GM12878 (cell line): ENCODE results near the gene CROT. TPM values are rescaled to one million over a fixed set of nuclear protein-coding genes. Genes with fewer than 3 reads are reported as not detected.
A peak's percentile ranks its signal among the peaks of the same experiment; 100 is the strongest.

Source experiments
- ATAC-seq: fragments of 200-7000 bp; cut with Tn5 transposase; 3 replicates; pipeline ENCODE4 v1.9.1; 2020; ENCODE audit warnings: mild to moderate bottlenecking, moderate library complexity
- BruUV-seq: library from RNA; stranded (reverse); fragments of 400-500 nt; replicated peaks from 2 replicates; lab custom pipeline; 2021; lab: Mats Ljungman, UMichigan
- CTCF ChIA-PET: fragments of 300-600 bp; sonication (Branson Sonifier 250); formaldehyde crosslinking; extraction: SDS; loops from one replicate; lab custom pipeline; 2021; ENCODE audit warnings: inconsistent platforms; lab: Yijun Ruan, JAX
- POLR2A ChIA-PET: fragments of 350-600 bp; formaldehyde crosslinking; extraction: SDS; loops from one replicate; lab custom pipeline; 2021; ENCODE audit warnings: inconsistent platforms; lab: Charles Lee
- RAD21 ChIA-PET: fragments of 300-600 bp; sonication (Branson Sonifier 250); formaldehyde crosslinking; loops from one replicate; lab custom pipeline; 2023; ENCODE audit warnings: antibody characterized with exemption; ENCODE audit not compliant: unreplicated experiment; lab: Charles Lee
- SMC1A ChIA-PET: fragments of 300-600 bp; sonication (Branson Sonifier 250); formaldehyde crosslinking; loops from one replicate; lab custom pipeline; 2023; ENCODE audit not compliant: unreplicated experiment, uncharacterized antibody; lab: Charles Lee
- DNase-seq: peaks from one replicate; pipeline ENCODE4 v3.0.0-alpha.2; 2011; ENCODE audit warnings: low read depth, low spot score
- FAIRE-seq: peaks from 3 replicates; lab custom pipeline; 2011; peaks lifted over from hg19 to GRCh38; lab: Jason Lieb, UNC
- H2AFZ ChIP-seq: 2 replicates; pipeline ENCODE4 v1.6.0; 2011; ENCODE audit warnings: low read depth, low read length, control low read depth; ENCODE audit not compliant: control insufficient read depth
- H3K27ac ChIP-seq: 2 replicates; pipeline ENCODE4 v1.5.1; 2011; ENCODE audit warnings: control low read depth; ENCODE audit not compliant: control insufficient read depth, insufficient read depth
- H3K27me3 ChIP-seq, 2 experiments: replicated peaks in 1 of 2; 2 replicates each; pipeline versions ENCODE4 v1.6.0 to v1.6.1; 2011; ENCODE audit warnings: low read length in 1 of 2; ENCODE audit not compliant: control insufficient read depth in 2 of 2, insufficient read depth in 2 of 2
- H3K36me3 ChIP-seq, 2 experiments: 2 replicates each; pipeline ENCODE4 v1.5.1; 2011; ENCODE audit warnings: low read length in 1 of 2; ENCODE audit not compliant: control insufficient read depth in 2 of 2, insufficient read depth in 2 of 2
- H3K4me1 ChIP-seq: 2 replicates; pipeline ENCODE4 v1.6.1; 2011; ENCODE audit warnings: mild to moderate bottlenecking, low read length, moderate library complexity, mixed read lengths; ENCODE audit not compliant: control insufficient read depth, insufficient read depth
- H3K4me2 ChIP-seq: 2 replicates; pipeline ENCODE4 v1.6.0; 2011; ENCODE audit warnings: control low read depth; ENCODE audit not compliant: control insufficient read depth, insufficient read depth
- H3K4me3 ChIP-seq: fragments of 200-600 bp; sonication (generic); 2 replicates; pipeline ENCODE4 v1.5.1; 2016
- H3K79me2 ChIP-seq: 2 replicates; pipeline ENCODE4 v1.6.0; 2011; ENCODE audit warnings: low read length; ENCODE audit not compliant: control insufficient read depth, insufficient read depth
- H3K9ac ChIP-seq: 2 replicates; pipeline ENCODE4 v1.8.0; 2011; ENCODE audit warnings: low read length, control low read depth, mixed read lengths; ENCODE audit not compliant: control insufficient read depth, insufficient read depth
- H3K9me3 ChIP-seq: replicated peaks from 3 replicates; pipeline ENCODE4 v1.5.1; 2011; ENCODE audit warnings: mild to moderate bottlenecking, low read length; ENCODE audit not compliant: control insufficient read depth, insufficient read depth
- H4K20me1 ChIP-seq: 2 replicates; pipeline ENCODE4 v1.6.0; 2011; ENCODE audit not compliant: control insufficient read depth, insufficient read depth
- CREB1 ChIP-seq: IDR thresholded peaks from 2 replicates; pipeline ENCODE4 v1.6.1; 2012; ENCODE audit warnings: low read depth, mild to moderate bottlenecking, inconsistent platforms
- YY1 ChIP-seq: IDR thresholded peaks from 2 replicates; pipeline ENCODE4 v1.6.1; 2011; ENCODE audit warnings: low read depth, mild to moderate bottlenecking, low read length
- WGBS: methylation state at CpG from one replicate; pipeline ENCODE4 v1.1.6; 2016; ENCODE audit warnings: low lambda C conversion rate; ENCODE audit not compliant: insufficient replicate concordance, insufficient coverage; ENCODE audit errors: missing lambda C conversion rate; 5-methylcytosine and 5-hydroxymethylcytosine counted together
- in situ Hi-C: fragments of 300-500 bp; cut with MboI; formaldehyde crosslinking; loops from 9 replicates; pipeline ENCODE4 v1.14.3; 2018; ENCODE audit warnings: mixed read lengths
- intact Hi-C: fragments of 100-400 bp; cut with micrococcal nuclease; formaldehyde crosslinking; loops from one replicate; pipeline ENCODE4 v1.14.2; 2022; ENCODE audit not compliant: unreplicated experiment
- polyA plus RNA-seq, 11 experiments: library from polyadenylated mRNA; depleted of rRNA in 4 of 11; unstranded in 6 of 11; stranded (reverse) in 5 of 11; fragments of >200 nt; fragmentation: Nextera tagmentation in 4 of 11; fragmentation: Illumina TruSeq in 1 of 11; extraction: Ambion mirVana in 4 of 11; extraction: Trizol in 1 of 11; gene quantifications; 1 replicate in 1 of 11; 2 replicates in 10 of 11; pipeline versions ENCODE4 v1.2.1 to v1.2.3, GENCODE V29; 2011 to 2016; ENCODE audit warnings: inconsistent platforms in 2 of 11, missing spikeins in 2 of 11, low read depth in 1 of 11
- total RNA-seq, 4 experiments: library from RNA; depleted of rRNA in 3 of 4; stranded (reverse); fragments of >200 nt in 3 of 4; fragmentation: Illumina TruSeq in 1 of 4; extraction: Trizol in 1 of 4; gene quantifications; 2 replicates each; pipeline versions ENCODE4 v1.2.1 to v1.2.3, GENCODE V29; 2013 to 2021
- TF ChIP-seq, protein P1 (sequence below): fragments of 450-650 bp; IDR thresholded peaks from 2 replicates; pipeline ENCODE4 v1.6.1; 2017; ENCODE audit warnings: mild to moderate bottlenecking, low read depth, inconsistent platforms; ENCODE audit not compliant: poor library complexity, severe bottlenecking

CROT gene
- total and polyA plus RNA-seq, 10 of the 15 experiments (the other 5 are each of a cell fraction or from before 2014, with no cell fraction given) = 5.5 to 15.9 (median 12.1) TPM

DNA sequence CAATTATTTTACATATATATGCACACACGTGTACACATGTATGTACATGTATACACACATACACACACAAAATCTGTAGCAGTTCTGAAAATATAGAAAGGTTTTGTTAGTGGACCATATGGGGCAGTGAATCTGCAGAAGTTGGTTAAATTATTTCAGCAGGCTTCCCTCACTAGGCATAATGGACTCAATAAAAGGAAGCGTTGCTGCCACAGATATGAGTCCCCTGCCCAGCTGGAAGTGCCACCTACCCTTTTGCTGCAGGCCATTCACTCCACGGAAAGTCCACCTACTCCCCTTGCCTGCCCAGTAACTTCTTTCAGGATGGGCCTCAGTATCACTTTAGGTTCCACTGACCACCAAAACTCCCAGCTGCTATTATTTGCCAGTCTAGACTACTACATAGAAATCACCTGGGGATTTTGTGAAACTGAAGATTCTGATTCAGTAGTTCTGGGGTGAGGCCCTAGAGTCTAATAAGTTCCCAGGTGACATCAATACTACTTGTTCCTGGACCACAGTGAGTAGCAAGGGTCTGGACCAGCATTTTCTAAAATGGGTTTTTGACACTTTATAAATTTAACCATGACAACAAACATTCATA is 29.3 kb upstream of the CROT start (continued):
- TF ChIP-seq, protein P1, sequence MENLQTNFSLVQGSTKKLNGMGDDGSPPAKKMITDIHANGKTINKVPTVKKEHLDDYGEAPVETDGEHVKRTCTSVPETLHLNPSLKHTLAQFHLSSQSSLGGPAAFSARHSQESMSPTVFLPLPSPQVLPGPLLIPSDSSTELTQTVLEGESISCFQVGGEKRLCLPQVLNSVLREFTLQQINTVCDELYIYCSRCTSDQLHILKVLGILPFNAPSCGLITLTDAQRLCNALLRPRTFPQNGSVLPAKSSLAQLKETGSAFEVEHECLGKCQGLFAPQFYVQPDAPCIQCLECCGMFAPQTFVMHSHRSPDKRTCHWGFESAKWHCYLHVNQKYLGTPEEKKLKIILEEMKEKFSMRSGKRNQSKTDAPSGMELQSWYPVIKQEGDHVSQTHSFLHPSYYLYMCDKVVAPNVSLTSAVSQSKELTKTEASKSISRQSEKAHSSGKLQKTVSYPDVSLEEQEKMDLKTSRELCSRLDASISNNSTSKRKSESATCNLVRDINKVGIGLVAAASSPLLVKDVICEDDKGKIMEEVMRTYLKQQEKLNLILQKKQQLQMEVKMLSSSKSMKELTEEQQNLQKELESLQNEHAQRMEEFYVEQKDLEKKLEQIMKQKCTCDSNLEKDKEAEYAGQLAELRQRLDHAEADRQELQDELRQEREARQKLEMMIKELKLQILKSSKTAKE = peak; percentile 97
- TF ChIP-seq, all 136 proteins: peak for 27

DNA sequence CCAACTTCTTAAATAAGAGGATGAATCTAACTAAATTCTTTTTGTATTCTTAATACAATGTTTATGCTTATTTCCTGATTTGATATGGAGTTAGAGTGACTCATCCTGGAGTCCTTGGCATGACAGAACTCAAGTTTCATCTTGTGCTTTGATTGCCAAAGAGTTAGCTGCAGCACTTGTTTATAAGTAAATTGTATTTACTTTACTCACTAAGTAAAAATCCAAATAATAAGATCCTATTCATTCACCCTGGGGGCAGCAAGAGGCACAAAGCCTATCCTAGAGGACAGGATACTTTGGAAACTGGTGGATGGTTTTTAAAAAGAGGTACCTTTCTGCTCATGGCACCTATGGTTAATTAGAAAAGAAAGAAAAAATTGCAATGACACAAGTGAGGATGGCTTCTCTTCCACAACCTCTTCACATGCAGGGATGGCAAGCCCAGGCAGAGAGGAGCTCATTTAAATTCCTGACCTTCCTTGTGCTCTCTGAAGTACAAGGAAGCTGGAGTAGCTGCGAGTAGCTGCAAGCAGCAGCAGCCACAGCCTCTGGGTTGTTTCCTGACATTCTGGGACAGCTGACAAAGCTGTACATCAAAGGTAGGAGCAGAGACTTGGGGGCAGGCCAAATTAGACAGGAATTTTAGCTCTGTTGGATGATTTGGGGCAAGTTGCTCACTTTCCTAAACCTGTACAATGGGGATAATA is 28.5 kb upstream of the CROT start:
- FAIRE-seq = no peak
- intact Hi-C loops = loop anchor here (1.0 to 10.0 kb wide), 2 partner anchors 24 to 308 kb away; partner anchors contain the start of gene RUNDC3B
- no peak for TF ChIP-seq YY1
- TF ChIP-seq CREB1 = 0 out of 2 replicates have a peak, but pooled peaks have one; percentile 1
- TF ChIP-seq, all 136 proteins: peak for 1
- 100% methylated on average over 1 of the region's 1 CpG for WGBS
- CTCF ChIA-PET = interaction anchor here (0.6 to 11.4 kb wide), 8 partner anchors 9 to 189 kb away, joined by 3 to 296 read pairs (median 7); partner anchors contain the start of gene CROT
- no peaks in the 10 kb centered on the region for H3K36me3 ChIP-seq
- SMC1A ChIA-PET = interaction anchor here (0.8 to 11.9 kb wide), 14 partner anchors 9 to 461 kb away, joined by 3 to 260 read pairs (median 4); partner anchors contain the start of gene CROT
- no peak overlapping the region for H3K4me3 ChIP-seq
- POLR2A ChIA-PET = interaction anchor here (0.9 to 2.8 kb wide), 4 partner anchors 9 to 102 kb away, joined by 3 to 11 read pairs (median 8); partner anchors contain the start of gene CROT
- peaks cover 8% of the 10 kb centered on the region for H3K4me1 ChIP-seq
- H3K9ac ChIP-seq = no peak overlapping the region
- RAD21 ChIA-PET = interaction anchor here (0.6 to 6.8 kb wide), 10 partner anchors 19 to 570 kb away, joined by 3 to 109 read pairs (median 4); partner anchors contain the start of genes ABCB1 and CROT
- DNase-seq (no peak), ATAC-seq (0 out of 3 replicates have a peak, but pooled peaks have one; percentile 13)
- no peak overlapping the region for H3K4me2 ChIP-seq
- H3K9me3 ChIP-seq = no peaks in the 10 kb centered on the region; the same call in 2 of the 3 replicates
- no peak overlapping the region for H2AFZ ChIP-seq
- no TSS peak for BruUV-seq
- H4K20me1 ChIP-seq = no peaks in the 10 kb centered on the region
- in situ Hi-C loops = loop anchor here (10.0 kb wide), 1 partner anchor 568 kb away; no protein-coding TSS in a partner anchor
- no peaks in the 10 kb centered on the region for H3K27me3 ChIP-seq
- no peaks in the 10 kb centered on the region for H3K79me2 ChIP-seq
- no peak overlapping the region for H3K27ac ChIP-seq
